ENCODE data around the gene SMIM7. TPM values are rescaled to one million over a fixed set of nuclear protein-coding genes. Genes with fewer than 3 reads are reported as not detected.
A peak's percentile ranks its signal among the peaks of the same experiment; 100 is the strongest.

SMIM7 gene
- total RNA-seq, 2 donors from 2014 or later = 40.5 to 96.2 TPM

- DNase-seq (peak in 1 of 4 donors; percentile 30), ATAC-seq (no peak)
- no peaks in the 10 kb centered on the region for H3K36me3 ChIP-seq (replicated peaks in 1 of 2; ENCODE audit: insufficient read depth in 1 of 2, low read depth in 2 of 2)
- TF ChIP-seq, protein P1, sequence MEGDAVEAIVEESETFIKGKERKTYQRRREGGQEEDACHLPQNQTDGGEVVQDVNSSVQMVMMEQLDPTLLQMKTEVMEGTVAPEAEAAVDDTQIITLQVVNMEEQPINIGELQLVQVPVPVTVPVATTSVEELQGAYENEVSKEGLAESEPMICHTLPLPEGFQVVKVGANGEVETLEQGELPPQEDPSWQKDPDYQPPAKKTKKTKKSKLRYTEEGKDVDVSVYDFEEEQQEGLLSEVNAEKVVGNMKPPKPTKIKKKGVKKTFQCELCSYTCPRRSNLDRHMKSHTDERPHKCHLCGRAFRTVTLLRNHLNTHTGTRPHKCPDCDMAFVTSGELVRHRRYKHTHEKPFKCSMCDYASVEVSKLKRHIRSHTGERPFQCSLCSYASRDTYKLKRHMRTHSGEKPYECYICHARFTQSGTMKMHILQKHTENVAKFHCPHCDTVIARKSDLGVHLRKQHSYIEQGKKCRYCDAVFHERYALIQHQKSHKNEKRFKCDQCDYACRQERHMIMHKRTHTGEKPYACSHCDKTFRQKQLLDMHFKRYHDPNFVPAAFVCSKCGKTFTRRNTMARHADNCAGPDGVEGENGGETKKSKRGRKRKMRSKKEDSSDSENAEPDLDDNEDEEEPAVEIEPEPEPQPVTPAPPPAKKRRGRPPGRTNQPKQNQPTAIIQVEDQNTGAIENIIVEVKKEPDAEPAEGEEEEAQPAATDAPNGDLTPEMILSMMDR (IDR thresholded peaks at IDR 0.05) = no peak
- TF ChIP-seq POLR2A (IDR thresholded peaks at IDR 0.05) = peak in 1 of 3 donors; percentile 72
- no peaks in the 10 kb centered on the region for H3K9me3 ChIP-seq
- intact Hi-C loops (cut with DNase I) = loop anchor here (10.0 kb wide), 1 partner anchor 53 kb away; the partner anchor contains the start of gene SLC35E1
- peak overlapping the region; percentile 46 to 98 (median 95) for H3K27ac ChIP-seq
- H3K27me3 ChIP-seq = no peaks in the 10 kb centered on the region
- H3K4me3 ChIP-seq = peak overlapping the region; percentile 75 to 87
- peaks cover 41% of the 10 kb centered on the region for H3K4me1 ChIP-seq
- 2% methylated on average over 30 of the region's 38 CpGs; no CpG with 5 or more reads in 1 of the 2 donors for WGBS, 2 donors
These were observed 32.1 kb downstream of the SMIM7 start for GRCh38 chr19:16627928-16628182.

DNA sequence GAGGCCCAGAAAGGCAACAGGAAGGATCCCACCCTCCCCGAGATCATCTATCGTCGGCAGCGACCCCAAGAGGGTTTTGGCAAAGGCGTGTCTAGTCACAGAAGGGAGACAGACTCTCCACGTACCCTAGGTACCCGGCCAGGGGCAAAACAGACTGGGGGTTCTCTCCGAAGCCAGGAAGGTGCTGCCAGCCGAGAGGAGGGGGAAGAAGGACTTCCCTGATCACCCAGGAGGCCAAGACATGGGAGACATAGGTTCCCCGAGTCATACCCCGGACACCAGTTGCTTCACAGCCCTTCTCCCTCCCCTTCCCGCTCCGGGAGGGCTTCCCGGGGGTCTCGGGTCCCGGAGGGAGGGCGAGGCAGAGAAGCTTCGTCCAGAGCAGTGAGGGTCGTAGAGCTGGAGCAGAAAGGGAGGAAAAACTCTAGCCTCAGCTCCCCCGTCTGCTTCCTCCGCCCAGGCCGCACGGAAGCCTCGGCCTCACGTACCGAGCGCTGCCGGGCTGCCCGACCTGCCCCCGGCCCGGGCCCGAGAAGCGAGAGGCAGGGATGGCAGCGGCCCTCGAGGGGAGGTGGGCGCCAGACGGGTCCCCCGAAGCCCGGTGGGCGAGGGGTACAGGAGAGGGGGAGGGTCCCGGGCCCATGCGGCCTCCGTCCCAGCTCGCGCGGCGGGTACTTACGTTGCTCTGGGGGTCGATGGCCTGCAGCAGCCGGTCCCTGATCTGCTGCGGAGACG, 32.6 kb downstream of the SMIM7 start:
- no peak for TF ChIP-seq POLR2A (IDR thresholded peaks at IDR 0.05)
- TF ChIP-seq, protein P1 (IDR thresholded peaks at IDR 0.05) = no peak
- DNase-seq = peak in 3 of 4 donors; percentile 12 to 22 (median 14)
- Histone ChIP-seq H3K27ac (peak overlapping the region; percentile 46 to 98 (median 95)), H3K9me3 (no peaks in the 10 kb centered on the region), H3K27me3 (no peaks in the 10 kb centered on the region), H3K4me3 (peak overlapping the region; percentile 75 to 87), H3K4me1 (peaks cover 41% of the 10 kb centered on the region), H3K36me3 (replicated peaks in 1 of 2; ENCODE audit: insufficient read depth in 1 of 2, low read depth in 2 of 2) (no peaks in the 10 kb centered on the region)
- no peak for ATAC-seq
- intact Hi-C loops (cut with DNase I) = loop anchor here (10.0 kb wide), 1 partner anchor 53 kb away; the partner anchor contains the start of gene SLC35E1
- WGBS, 2 donors = 0% methylated on average over 7 to 52 of the region's 52 CpGs

GRCh38 chr19:16626796-16627192, 33.1 kb downstream of the SMIM7 start:
- 4 to 6% methylated on average over 10 to 12 of the region's 12 CpGs for WGBS, 2 donors
- Histone ChIP-seq H3K9me3 (no peaks in the 10 kb centered on the region), H3K27me3 (no peaks in the 10 kb centered on the region), H3K36me3 (replicated peaks in 1 of 2; ENCODE audit: insufficient read depth in 1 of 2, low read depth in 2 of 2) (no peaks in the 10 kb centered on the region), H3K4me1 (peaks cover 41% of the 10 kb centered on the region), H3K4me3 (peak overlapping the region; percentile 75 to 87), H3K27ac (peak overlapping the region in 3 of 4 donors; percentile 93 to 98 (median 97))
- DNase-seq (no peak), ATAC-seq (no peak)
- TF ChIP-seq, protein P1 (IDR thresholded peaks at IDR 0.05) = no peak
- no peak for TF ChIP-seq POLR2A (IDR thresholded peaks at IDR 0.05)
- intact Hi-C loops (cut with DNase I) = loop anchor here (10.0 kb wide), 1 partner anchor 52 kb away; the partner anchor contains the start of gene SLC35E1

DNA sequence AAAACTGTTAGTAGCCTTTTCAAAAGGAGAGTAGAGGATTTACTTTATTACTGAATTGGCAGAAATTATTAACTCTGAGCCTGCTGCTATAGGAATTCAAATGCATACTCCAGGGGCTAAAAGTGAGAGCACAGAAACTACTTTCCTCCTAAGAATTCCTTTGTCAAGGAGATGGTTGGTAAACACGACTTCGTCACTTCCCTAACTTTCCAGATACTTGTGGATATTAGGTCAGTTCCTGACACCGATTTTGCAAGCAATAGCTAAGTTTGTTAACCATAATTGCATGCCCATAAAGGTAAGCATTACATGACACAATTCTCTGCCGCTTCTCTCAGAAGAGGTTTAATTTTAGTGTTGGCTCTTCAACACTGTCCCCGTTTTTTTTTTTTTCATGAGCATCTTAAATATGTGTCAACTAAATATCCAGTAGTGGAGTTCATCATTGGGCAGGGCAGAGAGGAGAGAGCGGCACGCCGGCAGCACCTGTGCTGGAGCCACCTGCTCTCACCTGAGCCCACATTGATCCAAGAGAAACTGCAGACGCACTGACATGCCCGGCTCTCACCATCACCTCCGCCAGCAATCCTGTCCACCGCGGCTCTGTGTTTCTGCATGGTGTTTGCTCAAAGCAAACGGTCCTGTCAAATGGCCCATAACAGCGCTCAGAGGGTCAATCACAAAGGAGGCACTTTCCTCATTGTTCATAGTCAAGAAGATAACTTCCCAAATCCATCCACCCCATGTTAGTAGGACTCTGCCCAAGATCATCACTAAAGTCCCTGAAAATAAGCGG, 34.6 kb downstream of the SMIM7 start:
- ATAC-seq (no peak), DNase-seq (no peak)
- 30 to 42% methylated on average over 16 of the region's 16 CpGs for WGBS, 2 donors
- no peaks in the 10 kb centered on the region for H3K27me3 ChIP-seq
- H3K27ac ChIP-seq = no peak overlapping the region
- no peaks in the 10 kb centered on the region for H3K36me3 ChIP-seq (replicated peaks in 1 of 2; ENCODE audit: insufficient read depth in 1 of 2, low read depth in 2 of 2)
- peaks cover 44% of the 10 kb centered on the region for H3K4me1 ChIP-seq
- H3K9me3 ChIP-seq = no peaks in the 10 kb centered on the region
- H3K4me3 ChIP-seq = no peak overlapping the region
- TF ChIP-seq, protein P1 (IDR thresholded peaks at IDR 0.05) = no peak
- no peak for TF ChIP-seq POLR2A (IDR thresholded peaks at IDR 0.05)
- intact Hi-C loops (cut with DNase I) = loop anchor here (10.0 kb wide), 1 partner anchor 51 kb away; the partner anchor contains the start of gene SLC35E1

Data from body of pancreas (tissue), 4 donors.